Natural killer cell (primary cell): Measurements from ENCODE around the gene EXD2. TPM values are rescaled to one million over a fixed set of nuclear protein-coding genes. Genes with fewer than 3 reads are reported as not detected.

Experiments
- ATAC-seq, 3 donors: fragments of 150-1000 bp in 2 of 3; fragments of 200-7000 bp in 1 of 3; cut with Tn5 transposase; 1 replicate in 1 of 3; 2 replicates in 2 of 3; pipeline ENCODE4 v1.10.0; 2021; ENCODE audit warnings: mild to moderate bottlenecking in 2 of 3, moderate library complexity in 2 of 3
- DNase-seq, 2 donors: peaks; one replicate each; pipeline versions ENCODE4 v3.0.0 to v3.0.0-alpha.2; 2013 to 2021; ENCODE audit warnings: mixed read lengths in 1 of 2
- H3K27ac ChIP-seq: one replicate; pipeline ENCODE4 v1.5.1; 2013; ENCODE audit warnings: mild to moderate bottlenecking, low read length
- H3K27me3 ChIP-seq: one replicate; pipeline ENCODE4 v1.6.1; 2013; ENCODE audit warnings: low read length; ENCODE audit not compliant: control insufficient read depth, insufficient read depth
- H3K36me3 ChIP-seq: one replicate; pipeline ENCODE4 v1.6.1; 2013; ENCODE audit warnings: low read length; ENCODE audit not compliant: control insufficient read depth, insufficient read depth
- H3K4me1 ChIP-seq: one replicate; pipeline ENCODE4 v1.6.1; 2013; ENCODE audit warnings: low read length; ENCODE audit not compliant: control insufficient read depth, insufficient read depth
- H3K4me3 ChIP-seq: one replicate; pipeline ENCODE4 v1.5.1; 2013; ENCODE audit warnings: low read length
- H3K9me3 ChIP-seq: one replicate; pipeline ENCODE4 v1.6.1; 2013; ENCODE audit warnings: low read length; ENCODE audit not compliant: control insufficient read depth, insufficient read depth
- H3K27ac Mint-ChIP-seq, 2 donors: one replicate each; pipeline ENCODE4 v1.8.0; 2022; ENCODE audit warnings: mild to moderate bottlenecking in 2 of 2, mixed read lengths in 2 of 2, moderate library complexity in 1 of 2
- H3K27me3 Mint-ChIP-seq, 2 donors: one replicate each; pipeline ENCODE4 v1.8.0; 2022; ENCODE audit warnings: low read depth in 2 of 2, mixed read lengths in 2 of 2
- H3K36me3 Mint-ChIP-seq: one replicate; pipeline ENCODE4 v1.8.0; 2022; ENCODE audit warnings: mixed read lengths
- H3K4me1 Mint-ChIP-seq, 2 donors: one replicate each; pipeline ENCODE4 v1.8.0; 2022; ENCODE audit warnings: mixed read lengths in 2 of 2
- H3K4me3 Mint-ChIP-seq: one replicate; pipeline ENCODE4 v1.8.0; 2022; ENCODE audit warnings: mild to moderate bottlenecking, moderate library complexity, mixed read lengths
- H3K9me3 Mint-ChIP-seq, 2 donors: one replicate each; pipeline ENCODE4 v1.8.0; 2022; ENCODE audit warnings: mixed read lengths in 2 of 2
- WGBS: methylation state at CpG from one replicate; pipeline ENCODE4 v1.1.7; 2013; ENCODE audit warnings: missing lambda C conversion rate; ENCODE audit not compliant: insufficient coverage; 5-methylcytosine and 5-hydroxymethylcytosine counted together
- intact Hi-C: fragments of 100-400 bp; cut with micrococcal nuclease; formaldehyde crosslinking; loops from one replicate; pipeline ENCODE4 v1.14.2; 2022
- total RNA-seq, 4 donors: library from RNA; stranded (reverse); fragments of 120-200 nt in 1 of 4; gene quantifications; one replicate each; pipeline versions ENCODE4 v1.2.3 to v1.2.4, GENCODE V29; 2013 to 2022
- TF ChIP-seq, protein P1 (sequence below): fragments of 200-600 bp; IDR thresholded peaks from one replicate; pipeline ENCODE4 v1.8.0; 2022; ENCODE audit warnings: antibody characterized with exemption

The EXD2 gene
- total RNA-seq, 3 donors from 2014 or later (not counting 1 experiment from before 2014, with no cell fraction given), result 2.0 to 4.9 (median 2.9) TPM

DNA sequence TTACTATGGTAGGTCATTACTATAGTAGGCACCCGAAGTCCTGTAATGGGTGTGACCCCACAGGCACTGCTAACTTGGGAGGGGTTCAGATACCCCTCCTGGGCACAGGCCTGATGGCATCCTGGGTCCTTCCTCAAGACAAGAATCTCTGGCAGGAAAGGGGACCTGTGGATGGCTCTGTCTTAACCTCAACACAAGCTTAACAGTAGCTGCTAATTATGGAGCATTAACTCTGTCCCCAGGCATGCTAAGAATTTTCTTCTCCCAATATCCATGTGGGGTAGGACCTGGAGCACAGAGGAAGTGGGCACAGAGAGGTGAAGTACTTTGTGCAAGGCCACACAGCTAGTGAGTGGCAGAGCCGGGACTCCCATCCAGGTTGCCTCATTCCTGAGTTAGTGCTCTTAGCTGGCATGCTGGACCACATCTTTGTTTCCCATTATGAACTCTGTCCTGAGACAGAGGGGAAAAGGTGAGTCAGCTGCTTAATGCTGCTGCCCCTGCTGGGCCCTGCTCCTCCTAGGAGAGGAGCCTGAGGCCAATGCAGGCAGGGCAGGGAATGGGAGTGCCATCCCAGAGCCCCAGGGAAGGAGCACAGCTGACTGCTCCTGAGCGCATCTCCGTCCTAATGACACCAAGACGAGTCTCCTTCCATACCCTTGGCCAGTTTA, 100.7 kb downstream of the EXD2 start:
- intact Hi-C loops, result no loop called here
- no peaks in the 10 kb centered on the region for H3K4me1 Mint-ChIP-seq
- no peak overlapping the region for H3K4me3 ChIP-seq
- H3K36me3 Mint-ChIP-seq, result no peaks in the 10 kb centered on the region
- H3K27me3 ChIP-seq, result no peaks in the 10 kb centered on the region
- H3K27ac ChIP-seq, result no peak overlapping the region
- no peaks in the 10 kb centered on the region for H3K9me3 Mint-ChIP-seq
- H3K9me3 ChIP-seq, result no peaks in the 10 kb centered on the region
- H3K4me1 ChIP-seq, result no peaks in the 10 kb centered on the region
- peaks cover 0 to under 1% of the 10 kb centered on the region in 2 donors for H3K27me3 Mint-ChIP-seq
- DNase-seq, result no peak
- TF ChIP-seq, protein P1, sequence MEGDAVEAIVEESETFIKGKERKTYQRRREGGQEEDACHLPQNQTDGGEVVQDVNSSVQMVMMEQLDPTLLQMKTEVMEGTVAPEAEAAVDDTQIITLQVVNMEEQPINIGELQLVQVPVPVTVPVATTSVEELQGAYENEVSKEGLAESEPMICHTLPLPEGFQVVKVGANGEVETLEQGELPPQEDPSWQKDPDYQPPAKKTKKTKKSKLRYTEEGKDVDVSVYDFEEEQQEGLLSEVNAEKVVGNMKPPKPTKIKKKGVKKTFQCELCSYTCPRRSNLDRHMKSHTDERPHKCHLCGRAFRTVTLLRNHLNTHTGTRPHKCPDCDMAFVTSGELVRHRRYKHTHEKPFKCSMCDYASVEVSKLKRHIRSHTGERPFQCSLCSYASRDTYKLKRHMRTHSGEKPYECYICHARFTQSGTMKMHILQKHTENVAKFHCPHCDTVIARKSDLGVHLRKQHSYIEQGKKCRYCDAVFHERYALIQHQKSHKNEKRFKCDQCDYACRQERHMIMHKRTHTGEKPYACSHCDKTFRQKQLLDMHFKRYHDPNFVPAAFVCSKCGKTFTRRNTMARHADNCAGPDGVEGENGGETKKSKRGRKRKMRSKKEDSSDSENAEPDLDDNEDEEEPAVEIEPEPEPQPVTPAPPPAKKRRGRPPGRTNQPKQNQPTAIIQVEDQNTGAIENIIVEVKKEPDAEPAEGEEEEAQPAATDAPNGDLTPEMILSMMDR, result no peak
- H3K4me3 Mint-ChIP-seq, result no peak overlapping the region
- ATAC-seq, result peak in 1 of 3 donors; percentile 4
- no peak overlapping the region for H3K27ac Mint-ChIP-seq
- 85% methylated on average over 5 of the region's 5 CpGs for WGBS
- no peaks in the 10 kb centered on the region for H3K36me3 ChIP-seq

Other genes with a start within 250 kb of the EXD2 start
- 10 to 100 TPM; 14.9 to 39.5 (median 19.6) TPM for gene ACTN1, start 212.2 kb upstream of the EXD2 start, total RNA-seq
- 100 to 1,000 TPM in 1 of 3 donors, 10 to 100 TPM in 2; 92.0 to 112 (median 99.2) TPM for gene DCAF5, start 38.4 kb upstream of the EXD2 start, total RNA-seq
- not detected for gene GALNT16, start 68.7 kb downstream of the EXD2 start, total RNA-seq
- 100 to 1,000 TPM; 103 to 120 (median 113) TPM for gene ERH, start 206.8 kb downstream of the EXD2 start, total RNA-seq
- 10 to 100 TPM; 30.9 to 34.6 (median 33.0) TPM for gene SLC39A9, start 207.2 kb downstream of the EXD2 start, total RNA-seq